B cell (primary cell): ENCODE measurements around the gene FAM83B. TPM values are rescaled to one million over a fixed set of nuclear protein-coding genes. Genes with fewer than 3 reads are reported as not detected.

Experiments
- ATAC-seq: fragments of 200-7000 bp; cut with Tn5 transposase; one replicate; pipeline ENCODE4 v1.10.0; 2021; ENCODE audit warnings: low read depth, mild to moderate bottlenecking, moderate number of reproducible peaks, moderate library complexity
- CTCF ChIA-PET: fragments of 350-600 bp; sonication (Branson Sonifier 250); formaldehyde crosslinking; loops from one replicate; lab custom pipeline; 2021; ENCODE audit warnings: antibody characterized with exemption, inconsistent platforms; lab: Charles Lee
- POLR2A ChIA-PET: fragments of 350-600 bp; sonication (Branson Sonifier 250); formaldehyde crosslinking; loops from one replicate; lab custom pipeline; 2021; ENCODE audit warnings: antibody characterized with exemption; lab: Charles Lee
- DNase-seq: peaks from one replicate; pipeline ENCODE4 v3.0.0; 2013
- H2AFZ ChIP-seq: 2 replicates; pipeline ENCODE4 v1.6.1; 2012; ENCODE audit warnings: mild to moderate bottlenecking, low read depth, low read length; ENCODE audit not compliant: insufficient read depth, poor library complexity, severe bottlenecking
- H3K27ac ChIP-seq, 2 donors: 1 replicate in 1 of 2; 2 replicates in 1 of 2; pipeline ENCODE4 v1.5.1; 2012 to 2013; ENCODE audit warnings: low read length in 2 of 2, mild to moderate bottlenecking in 2 of 2, moderate library complexity in 1 of 2
- H3K27me3 ChIP-seq, 4 experiments: fragments of 200-600 bp in 1 of 4; sonication (generic) in 1 of 4; replicated peaks in 1 of 4; 1 replicate in 2 of 4; 2 replicates in 2 of 4; pipeline versions ENCODE4 v1.6.1 to v1.7.0; 2013 to 2016; ENCODE audit warnings: low read length in 3 of 4, mild to moderate bottlenecking in 2 of 4, mixed read lengths in 1 of 4, moderate library complexity in 1 of 4; ENCODE audit not compliant: insufficient read depth in 4 of 4, control insufficient read depth in 3 of 4; ENCODE audit errors: control extremely low read depth in 1 of 4
- H3K36me3 ChIP-seq, 2 experiments: replicated peaks in 1 of 2; 1 replicate in 1 of 2; 2 replicates in 1 of 2; pipeline versions ENCODE4 v1.6.1 to v1.7.1; 2013; ENCODE audit warnings: low read length in 1 of 2; ENCODE audit not compliant: insufficient read depth in 2 of 2, control insufficient read depth in 1 of 2; ENCODE audit errors: control extremely low read depth in 1 of 2, extremely low read depth in 1 of 2
- H3K4me1 ChIP-seq, 2 donors: fragments of 200-600 bp in 1 of 2; sonication (generic) in 1 of 2; 1 replicate in 1 of 2; 2 replicates in 1 of 2; pipeline versions ENCODE4 v1.5.1 to v1.6.1; 2013 to 2017; ENCODE audit warnings: low read length in 2 of 2; ENCODE audit not compliant: control insufficient read depth in 2 of 2, insufficient read depth in 2 of 2
- H3K4me2 ChIP-seq: replicated peaks from 2 replicates; pipeline ENCODE3; 2012; ENCODE audit warnings: mild to moderate bottlenecking, low read depth, low read length; ENCODE audit not compliant: poor library complexity, severe bottlenecking
- H3K4me3 ChIP-seq, 5 experiments: fragments of 200-600 bp in 1 of 5; sonication (generic) in 1 of 5; 1 replicate in 3 of 5; 2 replicates in 2 of 5; pipeline versions ENCODE4 v1.5.1 to v1.7.0; 2011 to 2016; ENCODE audit warnings: low read length in 4 of 5, mild to moderate bottlenecking in 4 of 5, low read depth in 2 of 5, control low read depth in 1 of 5, moderate library complexity in 1 of 5; ENCODE audit not compliant: insufficient read depth in 1 of 5; ENCODE audit errors: control extremely low read depth in 1 of 5, extremely low read depth in 1 of 5
- H3K79me2 ChIP-seq: fragments of 200-600 bp; sonication (generic); one replicate; pipeline ENCODE4 v1.6.0; 2016; ENCODE audit warnings: low read length; ENCODE audit not compliant: control insufficient read depth, insufficient read depth
- H3K9ac ChIP-seq: fragments of 200-600 bp; sonication (generic); 2 replicates; pipeline ENCODE4 v1.6.1; 2017; ENCODE audit warnings: mild to moderate bottlenecking, low read length, moderate library complexity
- H3K9me3 ChIP-seq, 3 donors: one replicate each; pipeline versions ENCODE4 v1.6.1 to v1.7.1; 2013; ENCODE audit warnings: low read length in 2 of 3; ENCODE audit not compliant: control insufficient read depth in 2 of 3, insufficient read depth in 1 of 3; ENCODE audit errors: control extremely low read depth in 1 of 3
- H4K20me1 ChIP-seq: 2 replicates; pipeline ENCODE4 v1.6.0; 2012; ENCODE audit warnings: mild to moderate bottlenecking, low read length; ENCODE audit not compliant: insufficient read depth, control insufficient read depth, poor library complexity, severe bottlenecking
- H3K27ac Mint-ChIP-seq: one replicate; pipeline ENCODE4 v1.8.0; 2021; ENCODE audit warnings: mixed read lengths
- H3K27me3 Mint-ChIP-seq: one replicate; pipeline ENCODE4 v1.8.0; 2021; ENCODE audit warnings: mixed read lengths
- H3K4me1 Mint-ChIP-seq: one replicate; pipeline ENCODE4 v1.8.0; 2021; ENCODE audit warnings: mixed read lengths
- H3K4me3 Mint-ChIP-seq: one replicate; pipeline ENCODE4 v1.8.0; 2021; ENCODE audit warnings: mixed read lengths
- H3K9me3 Mint-ChIP-seq: one replicate; pipeline ENCODE4 v1.8.0; 2022; ENCODE audit warnings: mixed read lengths; ENCODE audit not compliant: insufficient read depth
- CTCF ChIP-seq: fragments of 200-600 bp; IDR thresholded peaks from one replicate; pipeline ENCODE4 v1.8.0; 2022; ENCODE audit warnings: antibody characterized with exemption, mild to moderate bottlenecking
- EZH2 ChIP-seq: IDR thresholded peaks from 2 replicates; pipeline ENCODE4 v1.6.1; 2012; ENCODE audit warnings: borderline replicate concordance, low read depth, mild to moderate bottlenecking, moderate library complexity, low read length; ENCODE audit not compliant: insufficient read depth, poor library complexity, severe bottlenecking
- WGBS: methylation state at CpG from one replicate; pipeline ENCODE4 v1.1.5; 2013; ENCODE audit warnings: missing lambda C conversion rate; ENCODE audit not compliant: insufficient coverage; 5-methylcytosine and 5-hydroxymethylcytosine counted together
- intact Hi-C: fragments of 100-400 bp; cut with micrococcal nuclease; formaldehyde crosslinking; loops from one replicate; pipeline ENCODE4 v1.10.0; 2022
- polyA plus RNA-seq: library from polyadenylated mRNA; depleted of rRNA; stranded (reverse); fragments of >200 nt; gene quantifications from 2 replicates; pipeline ENCODE4 v1.2.3, GENCODE V29; 2012
- total RNA-seq, 2 donors: library from RNA; stranded (reverse); fragments of 120-200 nt in 1 of 2; gene quantifications; 1 replicate in 1 of 2; 2 replicates in 1 of 2; pipeline versions ENCODE4 v1.2.3 to v1.2.4, GENCODE V29; 2013 to 2022

FAM83B gene
- total and polyA plus RNA-seq, 2 donors (not counting 1 experiment from before 2014, with no cell fraction given), result not detected

GRCh38 chr6:54864272-54864671 lies 17.7 kb downstream of the FAM83B start:
- DNase-seq (no peak), ATAC-seq (no peak)
- POLR2A ChIA-PET, result no interaction called here
- H4K20me1 ChIP-seq, result no peaks in the 10 kb centered on the region
- no peak overlapping the region for H3K4me3 ChIP-seq
- Mint-ChIP-seq H3K27ac (no peak overlapping the region), H3K4me3 (no peak overlapping the region), H3K4me1 (no peaks in the 10 kb centered on the region), H3K27me3 (no peaks in the 10 kb centered on the region), H3K9me3 (peaks cover 2% of the 10 kb centered on the region)
- H3K9me3 ChIP-seq, result peaks cover 0 to 4% (median 0%) of the 10 kb centered on the region in 3 donors
- H2AFZ ChIP-seq, result no peak overlapping the region
- no peak overlapping the region for H3K4me2 ChIP-seq
- TF ChIP-seq CTCF, result no peak
- no peak for TF ChIP-seq EZH2
- no peak overlapping the region for H3K27ac ChIP-seq
- H3K27me3 ChIP-seq, result no peaks in the 10 kb centered on the region
- intact Hi-C loops, result no loop called here
- no peak overlapping the region for H3K9ac ChIP-seq
- H3K4me1 ChIP-seq, result no peaks in the 10 kb centered on the region
- CTCF ChIA-PET, result no interaction called here
- H3K36me3 ChIP-seq, result no peaks in the 10 kb centered on the region
- 83% methylated on average over 1 of the region's 2 CpGs for WGBS
- no peaks in the 10 kb centered on the region for H3K79me2 ChIP-seq

- Histone ChIP-seq H3K79me2 (no peaks in the 10 kb centered on the region), H3K4me2 (no peak overlapping the region), H3K9me3 (peaks cover 0 to 4% (median 0%) of the 10 kb centered on the region in 3 donors), H3K27ac (no peak overlapping the region), H4K20me1 (no peaks in the 10 kb centered on the region), H3K4me3 (no peak overlapping the region), H3K27me3 (no peaks in the 10 kb centered on the region), H3K4me1 (no peaks in the 10 kb centered on the region), H2AFZ (no peak overlapping the region), H3K9ac (no peak overlapping the region), H3K36me3 (no peaks in the 10 kb centered on the region)
- ChIA-PET CTCF (no interaction called here), POLR2A (no interaction called here)
- Mint-ChIP-seq H3K4me1 (no peaks in the 10 kb centered on the region), H3K27me3 (no peaks in the 10 kb centered on the region), H3K4me3 (no peak overlapping the region), H3K27ac (no peak overlapping the region), H3K9me3 (peaks cover 2% of the 10 kb centered on the region)
- DNase-seq, result no peak
- intact Hi-C loops, result no loop called here
- 100% methylated on average over 1 of the region's 5 CpGs for WGBS
- no peak for ATAC-seq
- TF ChIP-seq CTCF, result no peak
- TF ChIP-seq EZH2, result no peak
Observed at GRCh38 chr6:54865091-54865631, 18.6 kb downstream of the FAM83B start.
